HG02938 (cell line): ENCODE results near the gene SPIRE2.
"Not testable (repeated sequence)": the region's sequence is repeated elsewhere in the genome, so short reads cannot be mapped to it uniquely, and the experiment has no call there.

Experiments
- ATAC-seq: cut with Tn5 transposase; IDR thresholded peaks from one replicate; pipeline ENCODE4 v1.9.1; 2021; ENCODE audit warnings: mild to moderate bottlenecking, moderate library complexity; ENCODE audit not compliant: unreplicated experiment

Gene SPIRE2

DNA sequence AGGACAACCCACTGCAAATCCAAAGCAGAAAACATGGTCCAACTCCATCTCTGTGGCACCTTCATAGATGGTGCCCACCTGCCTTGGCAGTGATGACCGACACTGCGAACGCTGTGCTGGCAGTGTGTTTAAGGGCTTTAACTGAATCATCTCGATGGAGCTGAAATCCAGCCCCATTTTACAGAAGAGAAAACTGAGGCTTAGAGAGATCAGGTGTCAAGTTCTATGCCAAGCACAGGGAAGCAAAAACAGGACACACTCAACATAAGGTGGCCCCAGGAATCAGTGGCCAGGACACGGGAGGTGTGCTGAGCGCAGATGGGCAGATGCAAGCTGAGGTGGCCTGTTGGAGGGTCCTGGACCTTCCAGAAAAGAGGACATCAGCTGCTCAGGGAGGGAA is 34.5 kb downstream of the SPIRE2 start:
- ATAC-seq: no peak

DNA sequence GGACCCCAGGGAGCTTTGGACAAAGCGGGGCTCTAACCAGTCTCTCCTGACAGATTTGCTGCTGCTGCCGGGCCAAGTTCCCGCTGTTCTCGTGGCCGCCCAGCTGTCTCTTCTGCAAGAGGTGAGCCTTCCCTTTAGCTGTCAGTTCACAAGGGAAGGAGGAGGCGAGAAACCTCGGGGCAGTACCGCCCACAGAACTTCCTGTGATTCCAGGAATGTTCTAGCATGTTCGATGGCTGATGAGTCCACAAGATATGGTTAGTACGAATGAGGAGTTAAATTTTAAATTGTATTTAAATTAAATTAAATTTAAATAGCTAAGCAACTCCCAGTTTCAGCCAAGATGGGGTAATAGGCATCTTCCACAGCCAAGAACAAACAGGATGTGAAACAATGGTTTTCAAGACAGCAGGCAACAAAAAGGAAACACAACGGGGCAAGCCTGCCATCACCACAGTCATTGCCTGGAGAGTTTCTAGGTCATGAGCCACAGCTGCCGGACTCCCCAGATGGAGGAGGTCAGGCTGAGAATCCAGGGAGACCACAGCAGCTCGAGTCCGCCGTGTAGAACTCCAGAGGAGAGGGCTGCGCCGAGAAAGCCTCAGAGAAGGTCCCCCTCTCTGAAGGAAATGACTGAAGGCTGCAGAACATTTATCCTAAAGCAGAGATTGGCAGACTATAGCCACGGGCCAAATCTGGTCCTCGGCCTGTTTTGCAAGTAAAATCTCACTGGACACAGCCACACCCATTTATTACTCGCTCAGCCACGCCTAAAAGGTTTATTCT is 35.7 kb downstream of the SPIRE2 start:
- ATAC-seq: peak; percentile 60

DNA sequence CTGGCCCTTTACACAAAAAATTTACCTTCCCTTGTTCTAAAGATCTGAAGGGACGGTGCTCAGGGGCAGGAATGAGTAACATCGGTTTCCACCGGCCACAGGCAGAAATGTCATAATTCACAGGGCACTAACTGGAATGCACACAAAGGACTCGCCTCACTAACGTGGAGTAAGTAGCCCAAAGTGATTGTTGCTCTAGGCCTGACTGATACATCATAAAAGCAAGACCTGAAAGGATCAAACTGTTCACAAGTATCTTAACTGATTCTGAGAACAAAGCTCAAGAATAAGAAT is 36.2 kb downstream of the SPIRE2 start:
- no peak for ATAC-seq

DNA sequence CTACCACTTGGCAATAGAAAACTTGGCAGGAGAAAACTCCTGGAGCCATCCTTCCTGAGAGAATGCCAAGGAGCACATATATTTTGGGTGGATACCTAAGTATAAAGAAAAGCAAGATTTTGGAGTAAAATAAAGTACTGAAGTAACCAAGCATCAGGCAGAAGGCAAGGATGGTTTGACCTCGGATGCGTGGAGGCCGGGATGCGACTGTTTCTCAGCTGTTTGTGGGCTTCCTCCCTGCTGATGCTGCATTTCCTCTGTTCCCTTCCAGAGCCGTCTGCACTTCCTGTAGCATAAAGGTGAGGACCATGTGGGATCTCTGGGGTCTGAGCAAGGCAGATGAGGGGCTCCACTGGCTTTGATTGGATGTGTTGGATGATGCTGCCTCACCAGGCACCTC is 39.6 kb downstream of the SPIRE2 start:
- no peak for ATAC-seq

DNA sequence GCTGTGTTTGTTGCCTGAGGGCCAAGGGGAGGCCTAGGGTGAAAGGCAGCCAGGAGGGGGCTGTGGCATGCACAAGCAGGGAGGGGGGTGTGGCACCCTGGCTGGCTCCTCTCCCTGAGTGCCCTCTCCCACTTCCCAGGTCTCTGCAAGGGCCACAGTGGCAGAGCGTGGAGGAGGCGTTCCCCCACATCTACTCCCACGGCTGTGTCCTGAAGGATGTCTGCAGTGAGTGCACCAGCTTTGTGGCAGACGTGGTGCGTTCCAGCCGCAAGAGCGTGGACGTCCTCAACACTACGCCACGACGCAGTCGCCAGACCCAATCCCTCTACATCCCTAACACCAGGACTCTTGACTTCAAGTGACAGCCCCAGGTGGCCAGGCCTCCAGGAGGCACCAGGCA is 41.6 kb downstream of the SPIRE2 start:
- ATAC-seq: no peak

DNA sequence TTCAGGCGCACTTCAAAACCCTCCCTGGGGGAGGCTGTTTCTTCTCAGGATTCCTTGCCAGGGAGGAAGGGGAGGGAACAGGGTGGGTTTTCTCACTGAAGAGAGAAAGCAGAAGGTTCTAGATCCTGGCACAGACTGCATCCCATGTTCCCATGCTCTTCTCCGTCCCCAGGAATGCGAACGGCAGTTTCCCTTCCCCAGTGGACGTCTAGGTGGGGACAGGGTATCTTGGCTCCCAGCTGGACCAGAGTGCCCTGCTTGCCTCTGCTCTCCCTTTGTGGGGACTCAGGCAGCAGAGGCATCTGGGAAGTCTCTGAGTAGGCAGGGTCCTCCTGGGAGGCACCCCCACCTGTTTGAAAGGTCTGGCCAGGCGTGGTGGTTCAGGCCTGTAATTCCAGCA is 42.2 kb downstream of the SPIRE2 start:
- no peak for ATAC-seq

DNA sequence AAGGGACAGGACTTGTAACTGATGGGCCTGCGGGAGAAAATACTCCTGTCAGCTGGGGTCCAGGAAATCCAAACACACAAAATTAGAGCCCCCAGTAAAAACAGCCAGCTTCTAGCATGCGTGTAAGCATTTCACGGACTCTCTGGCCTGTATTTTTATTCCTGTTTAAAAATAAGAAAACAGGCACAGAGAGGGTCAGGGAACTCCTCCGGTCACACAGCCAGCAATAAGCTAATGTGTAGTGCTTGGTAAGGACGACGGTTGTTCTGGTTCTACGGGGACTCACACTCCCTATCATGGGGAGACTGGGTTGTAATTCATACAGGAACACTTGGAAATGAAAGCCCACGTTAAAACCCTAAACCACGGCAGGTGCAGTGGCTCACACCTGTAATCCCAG is 43.6 kb downstream of the SPIRE2 start:
- no peak for ATAC-seq

DNA sequence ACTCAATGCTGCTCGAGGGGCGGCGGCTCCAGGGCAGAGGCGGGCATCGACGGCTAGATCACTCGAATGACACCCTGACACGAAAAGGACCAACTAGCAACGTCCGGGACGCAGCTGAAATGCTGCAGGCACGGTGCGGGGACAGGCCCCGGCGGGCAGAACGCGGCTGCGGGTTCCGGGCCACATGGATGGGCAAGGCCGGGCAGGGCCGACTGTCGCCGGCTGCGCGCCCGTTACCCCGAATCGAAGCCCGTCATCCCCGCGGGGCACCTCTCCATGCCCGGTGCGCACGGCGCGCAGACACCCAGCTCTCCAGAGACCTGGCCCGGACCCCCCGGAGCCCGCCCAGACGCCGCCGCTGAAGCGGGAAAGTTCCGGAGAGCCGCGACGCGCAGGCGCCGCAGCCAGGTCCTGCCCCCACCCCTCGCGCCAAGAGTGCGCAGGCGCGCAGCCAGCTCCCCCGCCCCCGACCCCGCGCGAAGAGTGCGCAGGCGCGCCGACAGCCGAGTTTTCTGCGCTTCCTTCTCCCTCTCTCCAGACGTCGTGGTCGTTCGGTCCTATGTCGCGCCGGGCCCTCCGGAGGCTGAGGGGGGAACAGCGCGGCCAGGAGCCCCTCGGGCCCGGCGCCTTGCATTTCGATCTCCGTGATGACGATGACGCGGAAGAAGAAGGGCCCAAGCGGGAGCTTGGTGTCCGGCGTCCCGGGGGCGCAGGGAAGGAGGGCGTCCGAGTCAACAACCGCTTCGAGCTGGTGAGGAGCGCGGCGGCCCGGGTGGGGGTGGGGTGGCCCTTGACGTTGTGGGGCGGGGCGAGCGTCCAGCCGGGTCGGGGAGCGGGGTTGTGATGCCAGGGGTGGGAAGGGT is 45.1 kb downstream of the SPIRE2 start, which contains the start of gene TCF25:
Gene TCF25 (plus strand): TSS at position 484 of the 863 bp plus-strand sequence. CDS start 76 bp downstream, at position 560.
- ATAC-seq: peak; percentile 46

DNA sequence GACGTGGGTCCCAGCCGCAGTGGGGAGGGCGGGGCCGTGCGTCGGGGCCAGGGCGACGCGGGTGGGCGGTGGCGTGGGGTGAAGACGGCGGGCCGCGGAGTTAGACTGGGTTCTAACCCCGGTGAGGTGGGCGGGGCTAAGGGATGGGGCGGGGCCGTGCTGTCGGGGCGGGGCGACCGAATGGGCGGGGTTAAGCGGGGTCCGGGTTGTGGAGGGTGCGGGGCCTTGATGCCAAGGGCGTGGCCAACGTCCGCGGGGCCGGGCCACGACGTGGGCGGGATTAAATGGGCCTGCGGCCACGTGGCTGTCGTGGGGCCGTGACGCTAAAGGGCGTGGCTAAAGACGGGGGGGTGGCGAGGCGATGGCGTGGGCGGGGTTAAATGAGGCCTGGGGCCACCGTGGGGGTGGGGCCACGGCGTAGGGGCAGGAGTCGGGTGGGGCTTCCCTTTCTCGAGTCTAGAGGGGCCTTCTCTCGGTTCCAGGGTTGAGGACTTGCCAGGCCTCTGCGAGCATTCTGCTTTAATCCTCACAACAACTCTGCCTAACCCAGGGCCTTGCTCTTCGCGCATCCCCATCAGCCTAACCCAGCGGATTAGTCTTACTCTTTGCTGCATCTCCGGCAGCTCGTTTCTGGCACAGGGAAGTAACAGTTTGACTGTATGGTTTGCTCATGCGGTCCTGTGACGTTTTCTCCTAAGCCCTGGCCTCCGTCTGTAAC is 45.9 kb downstream of the SPIRE2 start:
- ATAC-seq: peak; percentile 40

DNA sequence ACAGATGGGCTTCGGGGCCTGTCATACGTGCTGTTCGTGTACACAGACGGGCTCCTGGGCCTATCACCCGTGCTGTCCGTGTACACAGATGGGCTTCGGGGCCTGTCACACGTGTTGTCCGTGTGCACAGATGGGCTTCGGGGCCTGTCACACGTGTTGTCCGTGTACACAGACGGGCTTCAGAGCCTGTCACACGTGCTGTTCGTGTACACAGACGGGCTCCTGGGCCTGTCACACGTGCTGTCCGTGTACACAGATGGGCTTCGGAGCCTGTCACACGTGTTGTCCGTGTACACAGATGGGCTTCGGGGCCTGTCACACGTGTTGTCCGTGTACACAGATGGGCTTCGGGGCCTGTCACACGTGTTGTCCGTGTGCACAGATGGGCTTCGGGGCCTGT is 50.8 kb downstream of the SPIRE2 start:
- ATAC-seq: not testable (repeated sequence)

DNA sequence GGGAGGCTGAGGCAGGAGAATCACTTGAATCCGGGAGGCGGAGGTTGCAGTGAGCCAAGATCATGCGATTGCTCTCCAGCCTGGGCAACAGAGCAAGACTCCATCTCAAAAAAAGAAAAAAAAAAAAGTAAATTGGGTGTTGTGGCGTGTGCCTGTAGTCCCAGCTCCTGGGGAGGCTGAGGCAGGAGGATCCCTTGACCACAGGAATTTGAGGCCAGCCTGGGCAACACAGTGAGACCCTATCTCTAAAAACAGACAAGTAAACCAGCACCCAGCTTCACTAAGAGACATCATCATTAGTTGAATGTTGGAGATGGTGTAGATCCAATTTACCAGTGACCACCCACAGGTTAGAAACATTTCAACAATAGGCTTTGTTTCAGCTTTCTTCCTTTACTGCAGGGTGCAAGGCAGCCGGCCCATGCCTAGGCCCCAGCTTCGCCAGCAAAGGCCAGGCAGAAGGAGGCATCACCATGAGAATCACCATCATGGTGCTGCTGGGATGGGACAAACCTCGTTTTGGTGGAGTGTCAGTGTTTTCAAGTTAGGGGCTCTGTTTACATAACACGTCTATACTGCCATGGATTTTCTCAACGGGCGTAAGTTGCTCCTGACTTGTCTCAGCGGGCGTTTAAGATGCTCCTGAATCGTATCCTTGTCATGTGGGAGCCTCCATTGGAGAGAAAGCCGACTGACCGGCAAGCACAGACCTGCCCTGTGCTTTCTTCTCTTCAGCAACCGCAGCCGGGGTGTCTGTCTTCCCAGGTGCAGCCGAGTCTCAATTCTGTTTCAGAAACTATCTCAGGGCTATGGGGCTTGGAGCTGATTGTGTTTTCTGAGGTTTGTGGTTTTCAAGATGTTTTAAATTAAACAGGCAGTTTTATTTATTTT is 52.4 kb downstream of the SPIRE2 start:
- ATAC-seq: no peak

DNA sequence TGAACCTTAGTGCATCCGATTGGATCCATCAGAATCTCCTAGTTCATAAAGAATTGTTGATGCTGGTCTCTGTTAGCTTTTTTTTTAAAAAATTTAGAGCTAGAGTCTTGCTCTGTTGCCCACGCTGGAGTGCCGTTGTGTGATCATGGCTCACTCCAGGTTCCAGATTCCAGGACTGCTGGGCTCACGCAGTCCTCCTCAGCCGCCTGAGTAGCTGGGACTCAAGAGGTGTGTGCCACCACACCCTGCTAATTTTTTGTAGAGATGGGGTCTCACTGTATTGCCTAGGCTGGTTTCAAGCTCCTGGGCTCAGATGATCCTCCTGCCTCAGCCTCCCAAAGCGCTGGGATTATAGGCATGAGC is 53.1 kb downstream of the SPIRE2 start:
- ATAC-seq: no peak

DNA sequence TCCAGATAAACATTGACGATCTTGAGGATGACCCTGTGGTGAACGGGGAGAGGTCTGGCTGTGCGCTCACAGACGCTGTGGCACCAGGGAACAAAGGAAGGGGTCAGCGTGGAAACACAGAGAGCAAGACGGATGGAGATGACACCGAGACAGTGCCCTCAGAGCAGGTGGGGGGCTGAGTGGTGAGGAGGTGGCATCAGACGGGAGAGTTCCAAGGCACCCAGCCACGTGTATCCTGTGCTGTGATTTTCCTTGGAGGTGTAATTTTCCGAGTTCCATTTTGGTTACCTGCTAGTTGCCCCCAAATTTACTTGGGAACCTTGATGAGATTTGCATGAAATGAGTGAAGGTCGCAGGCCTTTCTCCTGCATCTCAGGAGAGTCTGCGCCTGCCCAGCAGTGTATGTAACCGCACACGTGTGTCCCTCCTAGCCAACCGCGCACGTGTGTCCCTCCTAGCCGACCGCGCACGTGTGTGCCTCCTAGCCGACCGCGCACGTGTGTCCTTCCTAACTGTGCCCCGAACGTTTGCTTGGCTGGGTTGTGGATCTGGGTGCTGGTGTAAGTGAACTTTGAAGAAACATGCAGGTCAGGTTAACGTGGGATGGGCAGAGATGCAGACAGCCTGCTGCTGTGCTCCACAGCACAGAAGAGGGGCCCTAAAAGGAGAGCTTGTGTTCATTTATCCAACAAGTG is 55.2 kb downstream of the SPIRE2 start:
- no peak for ATAC-seq

DNA sequence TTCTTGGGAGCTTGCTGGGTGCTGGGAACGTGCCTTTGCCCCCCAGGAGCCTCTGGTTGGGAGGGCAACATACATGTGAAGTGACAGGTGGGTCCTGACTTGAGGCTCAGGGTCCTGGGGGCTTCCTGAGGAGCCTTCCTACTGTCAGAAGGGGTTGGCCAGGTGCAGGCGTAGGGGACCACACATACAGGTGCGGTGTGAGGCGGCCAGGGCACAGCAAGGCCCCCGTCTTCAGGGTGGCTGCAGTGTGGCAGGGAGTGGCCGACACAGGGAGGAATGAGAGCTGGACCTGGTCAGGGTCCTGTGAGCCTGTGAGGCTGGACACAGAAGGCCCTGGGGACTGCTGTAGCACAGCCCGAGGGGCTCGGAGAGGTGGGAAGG is 55.8 kb downstream of the SPIRE2 start:
- no peak for ATAC-seq

DNA sequence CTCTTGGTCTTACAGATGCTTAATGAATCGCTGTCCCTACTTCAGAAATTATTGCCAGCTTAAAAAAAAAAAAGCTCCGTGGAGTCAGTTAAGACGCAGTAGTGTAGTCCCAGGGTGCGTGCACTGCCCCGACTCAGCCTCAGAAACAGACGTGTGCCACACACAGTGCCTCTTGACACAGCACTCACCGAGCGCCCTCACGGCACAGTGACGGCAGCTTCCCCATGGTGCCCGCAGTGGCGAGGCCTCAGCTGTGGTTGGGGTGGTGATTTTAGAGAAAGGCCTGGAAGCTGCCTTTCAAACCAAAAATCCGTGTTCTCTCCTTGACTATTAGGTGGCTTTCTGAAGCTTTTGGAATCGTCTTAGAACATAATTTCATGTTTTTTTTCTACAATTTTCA is 59.0 kb downstream of the SPIRE2 start:
- no peak for ATAC-seq

DNA sequence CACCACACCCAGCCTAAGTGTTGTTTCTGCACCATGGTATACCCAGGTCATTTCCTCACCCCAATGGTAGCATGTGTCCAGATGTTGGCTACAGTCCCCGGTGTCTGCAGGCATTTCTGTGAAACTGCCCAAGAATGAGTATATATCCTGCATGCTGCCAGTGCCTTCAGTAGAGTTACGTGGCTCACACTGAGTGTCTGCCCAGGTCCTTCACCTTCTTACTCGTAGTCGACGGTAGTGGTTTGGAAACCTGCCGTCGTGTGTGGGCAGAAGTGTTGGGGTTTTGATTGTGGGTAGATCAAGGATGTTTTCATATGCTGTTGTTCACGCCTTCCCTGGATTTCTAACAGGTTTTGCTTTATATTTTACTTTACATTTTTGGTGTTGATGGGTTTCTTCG is 61.9 kb downstream of the SPIRE2 start:
- no peak for ATAC-seq

DNA sequence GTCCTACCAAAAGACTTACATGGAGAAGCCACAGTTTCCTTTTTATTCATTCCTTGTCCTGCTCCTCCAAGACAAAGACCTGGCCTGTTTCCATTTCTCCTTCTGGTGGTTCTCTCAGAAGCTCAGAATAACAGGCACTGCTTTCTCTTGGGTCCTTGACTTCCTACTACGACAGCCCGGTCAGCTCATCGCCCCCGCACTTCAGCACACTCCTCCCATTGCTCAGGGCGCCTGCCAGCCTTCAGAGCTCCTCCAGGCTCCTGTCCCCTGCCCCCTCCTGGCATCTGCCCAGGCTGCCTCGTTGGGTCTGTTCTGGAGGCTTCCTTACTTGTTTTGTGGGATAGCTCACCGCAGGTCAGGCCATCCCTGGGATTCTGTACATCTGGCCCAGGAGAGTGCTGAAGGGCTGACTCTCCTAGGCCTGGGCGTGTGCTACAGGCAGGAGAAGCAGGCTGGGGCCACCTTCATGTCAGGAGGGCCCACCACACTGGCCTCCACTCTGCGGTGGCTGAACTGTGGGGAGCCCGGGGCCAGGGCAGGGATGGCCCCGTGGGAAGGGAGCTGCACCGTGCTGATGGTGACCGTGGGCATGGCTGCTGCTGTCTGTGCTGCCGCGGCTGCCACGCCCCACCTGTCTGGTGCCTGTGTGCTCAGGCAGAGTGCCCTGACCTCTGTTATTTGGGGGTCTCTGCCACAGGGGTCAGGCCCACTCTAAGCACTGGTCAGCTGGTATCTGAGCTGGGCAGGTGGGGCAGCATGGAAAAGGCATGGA is 62.8 kb downstream of the SPIRE2 start:
- ATAC-seq: no peak

DNA sequence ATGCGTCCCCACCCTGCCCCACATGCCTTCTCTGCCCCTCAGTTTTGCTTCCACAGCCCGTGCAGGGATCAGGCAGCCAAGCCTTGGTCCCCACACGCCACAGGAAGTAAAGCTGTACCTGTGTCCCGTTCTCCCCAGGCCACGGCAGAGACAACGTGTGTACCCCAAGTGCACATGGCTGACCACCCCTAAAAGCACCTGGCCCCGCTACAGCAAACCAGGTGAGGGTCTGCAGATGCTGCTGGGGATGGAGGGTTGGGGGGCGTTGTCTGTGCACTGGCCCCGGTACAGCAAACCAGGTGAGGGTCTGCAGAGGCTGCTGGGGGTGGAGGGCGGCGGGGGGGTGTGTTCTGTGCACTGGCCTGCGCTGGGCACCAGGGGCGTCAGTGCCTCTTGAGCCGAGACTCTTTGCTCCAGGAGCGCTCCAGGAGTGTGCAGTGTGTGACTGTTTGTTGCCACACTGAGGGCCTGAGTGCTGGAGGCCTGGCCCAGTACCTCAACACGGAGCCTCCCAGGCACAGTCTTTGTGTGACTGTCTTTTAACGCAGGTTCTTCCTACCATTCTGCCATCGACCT is 63.9 kb downstream of the SPIRE2 start:
- ATAC-seq: no peak

DNA sequence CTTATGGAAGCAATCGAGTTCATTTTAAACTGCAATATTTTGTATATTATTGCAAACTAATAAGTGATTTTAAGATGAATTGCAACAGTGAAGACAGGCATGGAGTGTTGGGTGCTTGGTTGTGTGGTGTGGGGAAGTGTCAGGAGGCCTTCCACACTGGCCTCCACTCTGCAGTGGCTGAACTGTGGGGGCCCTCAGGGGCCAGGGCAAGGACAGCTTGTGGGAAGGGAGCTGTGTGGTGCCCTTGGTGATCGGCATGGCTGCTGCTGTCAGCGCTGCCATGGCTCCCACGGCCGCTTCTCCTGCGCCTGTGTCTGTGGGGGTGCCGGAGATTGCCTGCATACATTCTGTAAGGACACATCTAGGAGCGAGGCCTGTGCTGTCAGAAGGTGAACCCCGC is 64.4 kb downstream of the SPIRE2 start:
- ATAC-seq: no peak
